ENCODE measurements around the gene TOP2B.

The TOP2B gene

GRCh38 chr3:25547943-25548674 lies 116.6 kb downstream of the TOP2B start:
- Histone ChIP-seq H3K9me3 (ENCODE audit: insufficient read depth, low read length) (no peaks in the 10 kb centered on the region), H3K4me1 (ENCODE audit: low read length) (no peaks in the 10 kb centered on the region), H3K27me3 (ENCODE audit: low read depth, low read length) (no peaks in the 10 kb centered on the region), H3K9ac (ENCODE audit: low read length) (no peak overlapping the region), H3K27ac (ENCODE audit: low read length) (no peak overlapping the region), H3K4me3 (ENCODE audit: low read length) (no peak overlapping the region), H3K36me3 (replicated peaks; ENCODE audit: low read depth, low read length) (no peaks in the 10 kb centered on the region), H4K20me1 (ENCODE audit: insufficient read depth, low read length) (no peaks in the 10 kb centered on the region), H3K79me2 (ENCODE audit: low read length) (no peaks in the 10 kb centered on the region), H3K4me2 (ENCODE audit: low read length) (no peak overlapping the region), H2AFZ (ENCODE audit: low read depth, low read length) (no peak overlapping the region)
- TF ChIP-seq CTCF (IDR thresholded peaks at IDR 0.05; ENCODE audit: low read depth, low read length) (no peak), EZH2phosphoT487 (IDR thresholded peaks at IDR 0.05; ENCODE audit: low read depth) (no peak)
